ENCODE data around the gene MFSD6L. TPM values are rescaled to one million over a fixed set of nuclear protein-coding genes. Genes with fewer than 3 reads are reported as not detected.
"Not testable (repeated sequence)": the region's sequence is repeated elsewhere in the genome, so short reads cannot be mapped to it uniquely, and the experiment has no call there.

Gene MFSD6L
- total RNA-seq, 1 donor from 2014 or later, result 0.92 TPM

- no peak for DNase-seq
These were observed 26.6 kb upstream of the MFSD6L start for GRCh38 chr17:8825802-8826201.

GRCh38 chr17:8823279-8823678 is 24.1 kb upstream of the MFSD6L start:
- no peak for DNase-seq

GRCh38 chr17:8822401-8823035 is 23.4 kb upstream of the MFSD6L start:
- no peak for DNase-seq

GRCh38 chr17:8821446-8822105 is 22.4 kb upstream of the MFSD6L start:
- no peak for DNase-seq

- DNase-seq, result no peak
These were observed 21.3 kb upstream of the MFSD6L start for GRCh38 chr17:8820311-8821010.

GRCh38 chr17:8818654-8819330 is 19.6 kb upstream of the MFSD6L start:
- no peak for DNase-seq

GRCh38 chr17:8818047-8818446 is 18.9 kb upstream of the MFSD6L start:
- DNase-seq, result no peak

GRCh38 chr17:8806926-8807550 is 7.9 kb upstream of the MFSD6L start:
- DNase-seq, result no peak

- DNase-seq, result no peak
These were observed 7.2 kb upstream of the MFSD6L start for GRCh38 chr17:8806253-8806925.

GRCh38 chr17:8805396-8805795 is 6.2 kb upstream of the MFSD6L start:
- DNase-seq, result not testable (repeated sequence)

GRCh38 chr17:8803531-8804420 is 4.6 kb upstream of the MFSD6L start:
- DNase-seq, result no peak

GRCh38 chr17:8801135-8801840 is 2.1 kb upstream of the MFSD6L start:
- no peak for DNase-seq

GRCh38 chr17:8800656-8801055 is 1.5 kb upstream of the MFSD6L start:
- no peak for DNase-seq

- DNase-seq, result peak; percentile 50
These were observed 526 bp upstream of the MFSD6L start for GRCh38 chr17:8799570-8800212.

GRCh38 chr17:8798176-8798845 is 854 bp downstream of the MFSD6L start:
- no peak for DNase-seq

GRCh38 chr17:8797621-8798175 is 1.5 kb downstream of the MFSD6L start:
- DNase-seq, result no peak

- no peak for DNase-seq
These were observed 4.5 kb downstream of the MFSD6L start for GRCh38 chr17:8794636-8795035.

- no peak for DNase-seq
These were observed 5.5 kb downstream of the MFSD6L start for GRCh38 chr17:8793649-8794048.

- DNase-seq, result no peak
These were observed 6.5 kb downstream of the MFSD6L start for GRCh38 chr17:8792646-8793045.

Measured in tongue (tissue), 2 donors.